NCI-H2227 (cell line): Measurements from ENCODE around the gene RPEL1.
"Not testable (repeated sequence)": the region's sequence is repeated elsewhere in the genome, so short reads cannot be mapped to it uniquely, and the experiment has no call there.

Source experiments
- DNase-seq: peaks from one replicate; lab custom pipeline; 2025; ENCODE audit not compliant: unreplicated experiment; lab: John Stamatoyannopoulos, UW

The RPEL1 gene

DNA sequence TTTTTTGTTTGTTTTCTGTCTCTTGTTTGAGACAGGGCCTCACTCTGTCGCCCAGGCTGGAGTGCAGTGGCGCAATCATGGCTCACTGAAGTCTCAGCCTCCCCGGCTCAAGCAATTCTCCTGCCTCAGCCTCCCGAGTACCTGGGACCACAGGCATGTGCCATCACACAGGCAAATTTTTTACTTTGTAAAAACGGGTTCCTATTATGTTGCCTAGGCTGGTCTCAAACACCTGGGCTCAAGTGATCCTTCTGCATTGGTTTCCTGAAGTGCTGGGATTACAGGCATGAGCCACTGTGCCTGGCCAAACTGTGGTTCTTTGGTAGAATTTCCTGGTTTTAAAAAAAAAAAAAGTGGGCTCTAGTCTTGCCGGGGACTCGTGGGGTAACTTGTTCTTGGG is at the start of gene RPEL1:
Gene RPEL1 (plus strand): TSS at position 301 of the 400 bp plus-strand sequence. CDS start 110 bp downstream, outside the sequence.
- not testable (repeated sequence) for DNase-seq

DNA sequence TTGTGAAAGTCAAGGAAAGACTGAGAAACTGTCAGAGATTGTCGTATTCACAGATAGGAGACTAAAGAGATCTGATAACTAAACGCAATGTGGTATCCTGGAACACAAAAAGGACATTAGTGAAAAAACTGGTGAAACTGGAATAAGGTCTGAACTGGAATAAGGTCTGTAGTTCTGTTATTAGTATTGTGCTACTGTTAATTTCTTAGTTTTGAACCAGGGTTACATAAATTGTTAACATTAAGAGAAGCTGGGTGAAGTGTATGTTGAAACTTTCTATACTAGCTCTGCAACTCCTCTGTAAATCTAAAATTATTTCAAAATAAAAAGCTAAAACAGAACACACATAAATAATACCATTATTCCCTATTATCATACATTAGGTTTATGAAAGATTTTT is 49.2 kb upstream of the RPEL1 start:
- DNase-seq, result no peak

DNA sequence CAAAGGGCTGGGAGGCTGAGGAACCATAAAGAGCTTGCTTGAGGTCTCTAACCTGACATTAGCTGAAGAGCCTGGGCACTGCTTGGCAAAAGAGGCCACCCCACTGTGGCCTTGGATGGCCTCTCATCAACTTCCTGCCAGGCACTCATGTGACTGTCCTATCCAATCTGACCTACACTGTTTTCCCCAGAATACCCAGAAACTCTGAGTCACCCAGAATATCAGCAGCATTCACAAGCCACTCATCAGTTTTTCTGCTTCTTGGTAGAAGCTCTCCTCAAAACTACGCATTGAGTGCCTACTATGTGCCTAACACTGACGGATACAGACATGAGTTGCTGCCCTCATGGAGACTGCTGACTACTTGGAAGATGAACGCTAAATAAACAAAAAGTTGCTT is 48.5 kb upstream of the RPEL1 start:
- DNase-seq, result no peak

DNA sequence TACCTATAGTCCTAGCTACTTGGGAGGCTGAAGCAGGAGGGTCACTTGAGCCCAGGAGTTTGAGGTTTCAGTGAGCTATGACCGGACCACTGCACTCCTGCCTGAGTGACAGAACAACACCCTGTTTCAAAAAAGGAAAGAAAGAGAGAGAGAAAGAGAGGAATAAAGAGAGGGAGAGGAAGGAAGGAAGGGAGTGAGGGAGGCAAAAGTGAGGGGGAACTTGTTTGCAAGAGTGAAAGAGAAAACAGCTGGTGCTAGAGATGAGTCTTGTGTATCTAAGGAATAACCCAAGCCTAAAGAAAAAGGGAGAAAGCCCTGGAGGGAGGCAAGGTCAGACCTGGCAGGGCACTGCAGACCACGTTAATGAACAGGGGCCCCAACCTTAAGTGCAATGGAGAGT is 47.8 kb upstream of the RPEL1 start:
- DNase-seq, result no peak

DNA sequence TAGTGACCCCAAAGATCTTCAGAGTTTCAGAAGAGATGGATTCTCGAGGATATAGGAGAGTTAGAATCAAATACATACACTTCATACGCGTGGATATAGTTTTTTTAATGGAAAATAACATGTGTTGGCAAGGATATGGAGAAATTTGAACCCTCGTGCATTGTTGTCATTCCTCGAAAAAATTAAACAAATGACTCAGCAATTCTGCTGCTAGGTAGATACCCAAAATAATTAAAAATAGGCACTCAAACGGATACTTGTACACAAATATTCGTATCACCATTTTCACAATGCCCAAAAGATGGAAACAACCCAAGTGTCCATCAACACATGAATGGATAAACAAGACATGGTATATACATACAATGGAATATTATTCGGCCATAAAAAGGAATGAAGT is 47.0 kb upstream of the RPEL1 start:
- DNase-seq, result no peak

DNA sequence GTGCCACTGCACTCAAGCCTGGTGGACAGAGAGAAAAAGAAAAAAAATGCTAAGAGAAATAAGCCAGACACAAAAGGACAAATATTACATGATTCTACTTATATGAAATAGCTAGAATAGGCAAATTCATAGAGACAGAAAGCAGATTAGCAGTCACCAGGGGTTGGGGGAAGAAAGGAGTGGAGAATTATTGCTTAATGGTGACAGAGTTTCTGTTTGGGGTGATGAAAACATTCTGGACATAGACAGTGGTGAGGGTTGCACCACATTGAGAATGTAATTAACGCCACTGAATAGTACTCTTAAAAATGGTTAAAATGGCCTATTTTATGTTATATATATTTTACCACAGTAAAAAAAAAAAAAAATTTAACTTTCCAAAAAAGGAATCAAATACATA is 46.2 kb upstream of the RPEL1 start:
- DNase-seq, result no peak

DNA sequence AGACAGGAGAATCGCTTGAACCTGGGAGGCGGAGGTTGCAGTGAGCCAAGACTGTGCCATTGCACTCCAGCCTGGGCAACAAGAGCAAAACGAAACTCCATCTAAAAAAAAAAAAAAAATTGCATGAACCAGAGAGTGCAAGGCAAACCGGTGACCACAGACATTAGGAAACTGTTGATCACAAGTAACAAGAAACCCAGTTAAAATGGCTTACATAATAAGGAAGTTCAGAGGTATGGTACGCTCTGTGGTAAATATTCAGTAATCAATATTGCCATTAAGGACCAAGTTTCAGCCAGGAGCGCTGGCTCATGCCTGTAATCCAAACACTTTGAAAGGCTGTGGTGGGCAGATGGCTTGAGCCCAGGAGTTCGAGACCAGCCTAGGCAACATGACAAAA is 43.4 kb upstream of the RPEL1 start:
- no peak for DNase-seq

DNA sequence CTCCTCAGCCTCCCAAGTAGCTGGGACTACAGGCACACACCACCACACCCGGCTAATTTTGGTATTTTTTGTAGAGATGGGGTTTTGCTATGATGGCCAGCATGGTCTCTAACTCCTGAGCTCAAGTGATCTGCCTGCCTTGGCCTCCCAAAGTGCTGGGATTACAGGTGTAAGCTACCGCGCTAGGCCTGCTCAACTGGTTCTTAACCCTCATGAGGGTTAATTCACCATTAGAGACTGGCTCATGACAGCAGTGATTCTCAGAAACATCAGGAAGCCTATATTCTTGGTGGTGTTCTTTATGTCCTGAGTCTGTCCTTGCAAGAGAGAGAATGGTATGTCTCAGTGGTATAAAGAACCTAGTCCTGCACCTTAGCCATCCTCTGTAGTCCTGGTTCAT is 42.2 kb upstream of the RPEL1 start:
- no peak for DNase-seq

DNA sequence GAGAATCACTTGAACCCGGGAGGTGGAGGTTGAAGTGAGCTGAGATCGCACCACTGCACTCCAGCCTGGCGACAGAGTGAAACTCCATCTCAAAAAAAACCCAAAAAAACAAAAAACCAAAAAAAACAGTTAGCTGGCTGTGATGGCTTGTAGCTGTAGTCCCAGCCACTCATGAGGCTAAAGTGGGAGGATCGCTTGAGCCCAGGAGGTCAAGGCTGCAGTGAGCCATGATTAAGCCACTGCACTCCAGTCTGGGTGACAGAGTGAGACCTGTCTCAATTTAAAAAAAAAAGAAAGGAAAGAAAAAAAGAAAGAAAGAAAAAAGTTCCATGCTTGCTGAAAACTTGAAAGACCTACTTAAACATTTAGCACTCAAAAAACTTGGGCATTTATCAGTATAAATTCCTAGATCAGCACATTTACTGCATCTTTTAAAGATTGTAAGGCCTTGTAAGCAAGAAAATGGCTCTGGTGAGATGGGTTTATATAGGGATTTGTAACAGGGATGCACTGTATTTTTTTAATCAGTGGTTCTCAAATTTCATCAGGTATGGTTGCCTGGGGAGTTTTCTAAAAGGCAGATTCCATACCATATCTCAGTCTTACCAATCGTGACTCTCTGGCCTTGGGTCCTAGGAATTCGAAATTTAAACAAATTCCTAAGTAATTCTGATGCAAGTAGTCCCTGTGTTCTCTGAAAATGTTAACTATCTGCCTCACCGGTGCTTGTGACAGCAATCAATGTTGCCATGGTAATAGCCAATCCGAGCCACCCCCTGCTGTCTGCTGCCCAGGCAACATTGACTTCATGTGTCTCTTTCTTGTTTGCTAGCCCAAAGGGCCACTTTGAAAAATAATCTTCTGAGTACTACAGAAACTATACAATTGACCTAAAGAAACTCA is 41.1 kb upstream of the RPEL1 start:
- DNase-seq, result peak; percentile 56

DNA sequence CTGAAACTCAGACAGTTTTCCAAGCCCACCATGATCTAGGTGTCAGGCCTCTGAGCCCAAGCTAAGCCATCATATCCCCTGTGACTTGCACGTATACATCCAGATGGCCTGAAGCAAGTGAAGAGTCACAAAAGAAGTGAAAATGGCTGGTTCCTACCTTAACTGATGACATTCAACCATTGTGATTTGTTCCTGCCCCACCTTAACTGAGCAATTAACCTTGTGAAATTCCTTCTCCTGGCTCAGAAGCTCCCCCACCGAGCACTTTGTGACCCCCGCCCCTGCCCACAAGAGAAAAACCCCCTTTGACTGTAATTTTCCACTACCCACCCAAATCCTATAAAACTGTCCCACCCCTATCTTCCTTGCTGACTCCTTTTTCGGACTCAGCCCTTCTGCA is 40.3 kb upstream of the RPEL1 start:
- DNase-seq, result not testable (repeated sequence)

DNA sequence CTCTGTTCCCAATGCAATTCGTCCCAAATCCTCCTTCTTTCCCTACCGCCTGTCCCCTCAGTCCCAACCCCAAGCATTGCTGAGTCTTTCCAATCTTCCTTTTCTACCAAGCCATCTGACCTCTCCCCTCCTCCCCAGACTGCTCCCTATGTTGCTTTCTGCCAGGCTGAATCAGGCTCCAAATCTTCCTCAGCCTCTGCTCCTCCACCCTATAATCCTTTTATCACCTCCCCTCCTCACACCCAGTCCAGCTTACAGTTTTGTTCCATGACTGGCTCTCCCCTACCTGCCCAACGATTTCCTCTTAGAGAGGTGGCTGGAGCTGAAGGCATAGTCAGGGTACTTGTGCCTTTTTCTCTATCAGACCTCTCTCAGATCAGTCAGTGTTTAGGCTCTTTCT is 39.0 kb upstream of the RPEL1 start:
- DNase-seq, result not testable (repeated sequence)

DNA sequence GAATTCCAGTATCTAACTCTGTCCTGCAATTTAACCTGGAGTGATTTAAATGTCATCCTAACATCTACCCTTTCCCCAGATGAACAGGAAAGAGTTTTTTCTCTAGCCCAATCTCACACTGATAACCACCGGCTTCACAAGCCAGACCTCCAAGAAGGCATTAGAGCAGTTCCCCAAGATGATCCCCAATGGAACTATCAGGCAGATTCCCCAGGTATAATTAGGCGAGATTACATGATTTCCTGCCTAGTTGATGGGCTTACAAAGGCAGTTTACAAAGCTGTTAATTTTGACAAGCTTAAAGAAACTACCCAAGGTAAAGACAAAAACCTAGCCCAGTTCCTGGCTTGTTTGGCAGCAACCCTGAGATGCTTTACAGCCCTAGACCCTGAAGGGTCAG is 38.5 kb upstream of the RPEL1 start:
- no peak for DNase-seq

DNA sequence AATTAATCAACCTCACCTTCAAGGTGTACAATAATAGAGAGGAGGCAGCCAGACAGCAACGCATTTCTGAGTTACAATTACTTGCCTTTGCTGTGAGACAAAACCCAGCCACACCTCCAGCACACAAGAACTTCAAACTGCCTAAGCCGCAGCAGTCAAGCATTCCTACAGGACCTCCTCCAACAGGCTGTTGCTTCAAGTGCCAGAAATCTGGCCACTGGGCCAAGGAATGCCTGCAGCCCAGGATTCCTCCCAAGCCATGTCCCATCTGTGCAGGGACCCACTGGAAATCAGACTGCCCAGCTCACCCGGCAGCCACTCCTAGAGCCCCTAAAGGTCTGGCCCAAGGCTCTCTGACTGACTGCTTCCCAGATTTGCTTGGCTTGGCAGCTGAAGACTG is 38.0 kb upstream of the RPEL1 start:
- not testable (repeated sequence) for DNase-seq

DNA sequence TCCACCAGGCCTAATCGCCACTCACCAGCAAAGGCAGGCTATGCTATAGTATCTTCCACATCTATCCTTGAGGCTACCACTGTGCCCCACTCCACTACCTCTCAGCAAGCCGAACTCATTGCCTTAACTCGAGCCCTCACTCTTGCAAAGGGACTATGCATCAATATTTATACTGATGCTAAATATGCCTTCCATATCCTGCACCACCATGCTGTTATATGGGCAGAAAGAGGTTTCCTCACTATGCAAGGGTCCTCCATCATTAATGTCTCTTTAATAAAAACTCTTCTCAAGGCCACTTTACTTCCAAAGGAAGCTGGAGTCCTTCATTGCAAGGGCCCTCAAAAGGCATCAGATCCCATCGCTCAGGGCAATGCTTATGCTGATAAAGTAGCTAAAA is 35.4 kb upstream of the RPEL1 start:
- DNase-seq, result not testable (repeated sequence)

DNA sequence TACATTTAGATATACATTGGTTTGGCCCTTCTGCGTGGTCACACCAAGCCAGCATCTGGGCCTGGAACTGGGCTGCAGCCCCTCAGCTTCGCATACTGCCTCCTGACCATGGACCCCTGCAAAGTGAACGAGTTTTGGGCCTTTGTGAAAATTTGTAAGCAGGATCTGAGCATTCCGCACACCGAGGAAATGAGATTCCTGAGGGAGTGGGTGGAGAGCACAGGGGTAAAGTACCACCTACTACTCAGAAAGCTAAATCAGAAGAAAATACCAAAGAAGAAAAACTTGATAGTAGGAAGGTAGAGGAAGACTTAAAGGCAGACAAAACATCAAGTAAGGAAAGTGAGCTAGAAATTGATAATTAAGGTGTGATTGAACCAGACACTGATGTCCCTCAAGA is 30.1 kb upstream of the RPEL1 start:
- no peak for DNase-seq

DNA sequence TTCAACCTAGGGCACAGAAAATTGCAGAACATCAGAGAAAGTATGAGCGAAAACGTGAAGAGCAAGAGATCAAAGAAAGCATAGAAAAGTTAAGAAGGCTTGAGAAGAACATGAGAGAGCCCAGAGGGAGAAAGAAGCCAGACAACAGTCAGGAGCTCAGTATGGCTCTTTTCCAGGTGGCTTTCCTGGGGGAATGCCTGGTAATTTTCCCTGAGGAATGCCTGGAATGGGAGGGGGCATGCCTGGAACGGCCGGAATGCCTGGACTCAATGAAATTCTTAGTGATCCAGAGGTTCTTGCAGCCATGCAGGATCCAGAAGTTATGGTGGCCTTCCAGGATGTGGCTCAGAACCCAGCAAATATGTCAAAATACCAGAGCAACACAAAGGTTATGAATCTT is 29.3 kb upstream of the RPEL1 start:
- DNase-seq, result not testable (repeated sequence)

DNA sequence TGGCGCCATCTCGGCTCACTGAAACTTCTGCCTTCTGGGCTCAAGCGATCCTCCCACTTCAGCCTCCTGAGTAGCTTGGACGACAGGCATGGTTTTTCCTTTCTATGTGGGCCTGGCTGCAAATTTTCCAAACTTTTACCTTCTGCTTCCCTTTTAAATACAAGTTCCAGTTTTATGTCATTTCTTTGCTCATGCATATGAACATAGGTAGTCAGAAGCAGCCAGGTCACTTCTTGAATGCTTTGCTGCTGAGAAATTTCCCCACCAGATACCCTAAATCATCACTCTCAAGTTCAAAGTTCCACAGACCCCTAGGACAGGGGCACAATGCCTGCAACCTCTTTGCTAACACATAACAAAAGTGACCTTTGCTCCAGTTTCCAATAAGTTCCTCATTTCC is 21.6 kb upstream of the RPEL1 start:
- no peak for DNase-seq

DNA sequence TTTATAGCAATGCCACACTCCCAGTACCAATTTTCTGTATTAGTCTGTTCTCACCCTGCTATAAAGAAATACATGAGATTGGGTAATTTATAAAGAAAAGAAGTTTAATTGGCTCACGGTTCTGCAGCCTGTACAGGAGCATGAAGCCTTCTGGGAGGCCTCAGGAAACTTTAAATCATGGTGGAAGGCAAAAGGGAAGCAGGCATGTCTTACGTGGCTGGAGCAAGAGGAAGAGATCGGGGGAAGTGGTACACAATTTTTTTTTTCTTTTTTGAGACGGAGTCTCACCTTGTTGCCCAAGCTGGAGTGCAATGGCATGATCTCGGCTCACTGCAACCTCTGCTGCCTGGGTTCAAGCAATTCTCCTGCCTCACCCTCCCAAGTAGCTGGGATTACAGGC is 21.0 kb upstream of the RPEL1 start:
- not testable (repeated sequence) for DNase-seq

DNA sequence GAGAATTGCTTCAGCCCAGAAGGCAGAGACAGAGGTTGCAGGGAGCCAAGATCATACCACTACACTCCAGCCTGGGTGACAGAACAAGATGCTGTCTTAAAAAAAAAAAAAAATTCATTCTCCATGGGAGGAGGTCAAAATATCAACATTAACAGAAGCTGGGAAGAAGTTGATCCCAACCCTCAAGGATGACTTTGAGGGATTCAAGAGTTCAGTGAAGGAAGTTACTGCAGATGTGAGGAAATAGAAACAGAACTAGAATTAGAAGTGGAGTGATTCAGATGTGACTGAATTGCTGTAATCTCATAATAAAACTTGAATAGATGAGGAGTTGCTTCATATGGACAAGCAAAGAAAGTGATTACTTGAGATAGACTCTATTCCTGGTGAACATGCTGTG is 19.7 kb upstream of the RPEL1 start:
- DNase-seq, result no peak

DNA sequence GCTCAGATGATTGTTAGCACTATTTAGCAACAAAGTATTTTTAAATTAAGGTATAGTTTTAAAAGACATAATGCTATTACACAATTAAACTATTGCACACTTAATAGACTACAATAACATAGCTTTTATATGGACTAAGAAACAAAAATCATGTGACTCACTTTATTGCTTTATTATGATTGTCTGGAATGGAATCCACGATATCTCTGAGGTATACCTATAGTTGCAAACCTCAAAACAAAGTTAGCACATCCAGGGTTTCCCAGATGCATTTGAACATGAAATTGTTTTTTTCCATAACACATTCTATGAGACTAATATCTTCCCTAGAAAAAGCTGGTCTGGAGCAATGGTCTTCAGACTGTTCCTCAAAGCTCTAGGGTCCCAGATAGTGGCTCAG is 18.3 kb upstream of the RPEL1 start:
- DNase-seq, result no peak

DNA sequence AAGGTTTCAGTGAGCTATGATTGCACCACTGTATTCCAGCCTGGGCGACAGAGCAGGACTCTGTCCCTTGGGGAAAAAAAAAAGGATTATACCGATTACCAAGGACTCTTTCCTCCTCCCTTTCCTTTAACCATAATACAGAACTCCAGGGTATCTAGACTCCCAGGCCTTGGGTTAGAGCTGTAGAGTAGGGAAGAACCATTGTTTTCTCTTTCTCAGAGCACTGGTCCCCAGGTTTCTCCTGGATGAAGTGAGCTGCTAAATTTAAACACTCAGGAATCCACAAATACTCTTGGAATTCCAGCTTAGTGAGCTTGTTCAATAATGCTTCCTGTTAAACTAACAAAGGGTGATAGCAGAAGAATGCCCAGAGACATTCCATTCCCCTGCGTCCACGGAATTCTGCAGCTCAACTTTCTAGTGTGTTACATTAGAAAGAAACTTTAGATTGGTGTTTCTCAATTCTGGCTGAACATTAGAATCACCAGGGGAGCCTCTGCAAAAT is 14.6 kb upstream of the RPEL1 start:
- DNase-seq, result no peak

DNA sequence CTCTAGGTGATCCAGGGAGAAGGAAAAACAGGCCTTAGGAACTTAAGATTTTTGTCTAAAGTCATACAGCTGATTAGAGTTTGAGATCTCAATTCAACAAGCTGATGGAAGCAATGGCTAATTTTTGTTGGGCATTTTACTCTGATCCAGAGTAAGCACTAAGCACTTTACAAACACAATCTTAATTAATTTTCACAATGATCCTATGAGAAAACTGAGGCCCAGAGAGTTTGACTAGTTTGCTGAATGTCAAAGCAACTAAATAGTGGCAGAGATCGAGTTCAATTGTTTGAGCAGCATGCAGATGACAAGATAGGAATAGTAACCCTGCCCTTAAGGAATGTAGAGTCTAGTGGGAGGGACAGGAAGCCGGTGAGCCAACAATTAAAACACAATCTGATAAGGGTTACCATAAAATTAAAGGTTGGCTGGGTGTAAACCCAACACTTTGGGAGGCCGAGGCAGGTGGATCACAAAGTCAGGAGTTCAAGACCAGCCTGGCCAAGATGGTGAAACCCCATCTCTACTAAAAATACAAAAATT is 13.5 kb upstream of the RPEL1 start:
- DNase-seq, result no peak
